ENCODE data around the gene CNTLN.

Gene CNTLN

DNA sequence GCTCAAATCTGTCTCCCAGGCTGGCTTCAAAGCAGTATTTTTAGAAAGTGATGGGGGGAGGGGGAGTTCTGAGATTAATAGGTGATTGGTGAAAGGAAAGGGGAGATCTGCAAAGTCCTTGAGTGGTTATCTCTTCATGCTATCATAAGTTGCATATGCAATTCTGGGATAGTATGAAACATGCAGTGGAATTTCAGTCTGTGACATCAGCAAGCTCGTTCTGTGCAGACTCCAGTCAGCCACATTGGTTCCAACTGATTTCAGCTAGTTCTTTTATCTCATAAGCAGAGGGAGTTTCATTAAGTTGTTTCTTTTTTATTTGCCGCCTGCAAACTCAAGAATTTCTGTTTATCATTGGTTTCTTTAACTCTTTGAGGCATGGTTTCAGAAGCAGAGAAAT, 263.5 kb downstream of the CNTLN start:
- no peak overlapping the region for H3K4me2 ChIP-seq (ENCODE audit: low read length)
- H3K14ac ChIP-seq (ENCODE audit: low read length) = no peak overlapping the region
- H3K4me3 ChIP-seq (ENCODE audit: low read depth, low read length) = no peak overlapping the region
- H3K27ac ChIP-seq (ENCODE audit: low read depth, low read length) = no peak overlapping the region
- no peak overlapping the region for H2BK120ac ChIP-seq (ENCODE audit: insufficient read depth, low read length, poor library complexity)
- H3K18ac ChIP-seq (ENCODE audit: low read length) = no peak overlapping the region
- no peaks in the 10 kb centered on the region for H3K79me2 ChIP-seq (ENCODE audit: control insufficient read depth, insufficient read depth, low read length, poor library complexity)
- H3K27me3 ChIP-seq (ENCODE audit: insufficient read depth, low read length) = no peaks in the 10 kb centered on the region
- WGBS (ENCODE audit: extremely low coverage, insufficient coverage, insufficient read length) = no CpG with 5 or more reads among the region's 2 CpGs
- H3K4me1 ChIP-seq (ENCODE audit: control insufficient read depth in 1 of 2, insufficient read depth in 2 of 2, low read length in 2 of 2) = no peaks in the 10 kb centered on the region
- H3K36me3 ChIP-seq (ENCODE audit: control insufficient read depth in 1 of 2, insufficient read depth in 2 of 2, low read length in 2 of 2) = no peaks in the 10 kb centered on the region
- no peak overlapping the region for H2BK12ac ChIP-seq (ENCODE audit: low read length)
- no peak overlapping the region for H4K12ac ChIP-seq (ENCODE audit: low read depth, low read length)
- H4K8ac ChIP-seq (ENCODE audit: low read depth, low read length) = no peak overlapping the region
- no peak overlapping the region for H3K9ac ChIP-seq (ENCODE audit: low read length)
- no peaks in the 10 kb centered on the region for H3K79me1 ChIP-seq (ENCODE audit: low read length)
- H3K4ac ChIP-seq (ENCODE audit: low read depth, low read length) = no peak overlapping the region
- no peak overlapping the region for H2AFZ ChIP-seq (ENCODE audit: insufficient read depth, low read length, poor library complexity)
- H2AK5ac ChIP-seq (ENCODE audit: low read length) = no peak overlapping the region
- H3K23ac ChIP-seq (ENCODE audit: low read length) = no peak overlapping the region
- peak in 1 of 2 donors; percentile 32 for DNase-seq
- H4K91ac ChIP-seq (ENCODE audit: low read depth, low read length) = no peak overlapping the region
- H3K9me3 ChIP-seq (ENCODE audit: insufficient read depth, low read depth, low read length) = no peaks in the 10 kb centered on the region
- H2BK5ac ChIP-seq (ENCODE audit: low read depth, low read length, poor library complexity) = no peak overlapping the region

DNA sequence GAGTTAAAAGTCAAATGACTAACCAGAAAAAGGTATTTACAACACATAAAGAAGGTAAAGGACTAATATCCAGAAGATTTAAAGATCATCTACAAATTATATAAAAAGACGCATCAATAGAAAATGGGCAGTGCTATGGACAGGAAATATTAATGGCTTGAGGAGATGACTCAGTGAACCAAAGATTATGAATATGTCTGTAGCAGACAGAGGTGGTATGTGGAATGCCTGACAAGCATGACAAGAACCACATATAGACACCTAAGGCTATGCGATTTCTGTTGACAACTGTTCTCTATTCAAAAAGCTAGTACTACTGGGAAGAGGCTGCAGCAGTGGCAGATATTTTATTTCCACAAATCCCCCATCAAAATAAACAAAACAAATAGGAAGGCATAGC, 267.0 kb downstream of the CNTLN start:
- no CpG with 5 or more reads among the region's 2 CpGs for WGBS (ENCODE audit: extremely low coverage, insufficient coverage, insufficient read length)
- H3K14ac ChIP-seq (ENCODE audit: low read length) = no peak overlapping the region

DNA sequence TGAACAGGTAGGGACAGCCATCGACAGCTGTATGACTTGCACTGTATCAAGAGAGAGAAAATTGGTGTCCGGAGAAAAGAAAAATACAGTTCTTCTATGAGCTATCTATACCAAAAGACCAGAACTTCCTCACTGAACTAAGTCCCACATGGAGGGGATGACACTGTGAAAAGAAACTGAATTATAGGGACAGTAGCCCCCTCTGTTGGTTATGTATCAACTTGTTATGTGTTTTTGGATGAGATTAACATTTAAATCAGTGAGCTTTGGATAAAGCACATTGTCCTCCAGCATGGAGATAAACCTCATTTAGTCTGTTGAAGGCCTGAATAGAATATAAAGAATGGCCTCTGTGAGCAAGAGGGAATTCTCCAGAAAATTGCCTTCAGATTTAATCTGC, 267.5 kb downstream of the CNTLN start:
- Histone ChIP-seq H3K36me3 (ENCODE audit: control insufficient read depth in 1 of 2, insufficient read depth in 2 of 2, low read length in 2 of 2) (no peaks in the 10 kb centered on the region), H2AFZ (ENCODE audit: insufficient read depth, low read length, poor library complexity) (no peak overlapping the region), H4K8ac (ENCODE audit: low read depth, low read length) (no peak overlapping the region), H3K9ac (ENCODE audit: low read length) (no peak overlapping the region), H3K27ac (ENCODE audit: low read depth, low read length) (no peak overlapping the region), H3K4me1 (ENCODE audit: control insufficient read depth in 1 of 2, insufficient read depth in 2 of 2, low read length in 2 of 2) (no peaks in the 10 kb centered on the region), H4K91ac (ENCODE audit: low read depth, low read length) (no peak overlapping the region), H3K79me1 (ENCODE audit: low read length) (no peaks in the 10 kb centered on the region), H3K4me2 (ENCODE audit: low read length) (no peak overlapping the region), H2AK5ac (ENCODE audit: low read length) (no peak overlapping the region), H3K9me3 (ENCODE audit: insufficient read depth, low read depth, low read length) (no peaks in the 10 kb centered on the region), H3K18ac (ENCODE audit: low read length) (no peak overlapping the region), H2BK12ac (ENCODE audit: low read length) (no peak overlapping the region), H2BK5ac (ENCODE audit: low read depth, low read length, poor library complexity) (no peak overlapping the region), H3K23ac (ENCODE audit: low read length) (no peak overlapping the region), H3K14ac (ENCODE audit: low read length) (no peak overlapping the region), H2BK120ac (ENCODE audit: insufficient read depth, low read length, poor library complexity) (no peak overlapping the region), H4K12ac (ENCODE audit: low read depth, low read length) (no peak overlapping the region), H3K79me2 (ENCODE audit: control insufficient read depth, insufficient read depth, low read length, poor library complexity) (no peaks in the 10 kb centered on the region), H3K4ac (ENCODE audit: low read depth, low read length) (no peak overlapping the region), H3K4me3 (ENCODE audit: low read depth, low read length) (no peak overlapping the region), H3K27me3 (ENCODE audit: insufficient read depth, low read length) (no peaks in the 10 kb centered on the region)
- WGBS (ENCODE audit: extremely low coverage, insufficient coverage, insufficient read length) = no CpG with 5 or more reads among the region's 2 CpGs
- DNase-seq = peak in 1 of 2 donors; percentile 14

More for the DNA sequence above, 267.0 kb downstream of the CNTLN start:
- Histone ChIP-seq H3K27ac (ENCODE audit: low read depth, low read length) (no peak overlapping the region), H4K91ac (ENCODE audit: low read depth, low read length) (no peak overlapping the region), H2AK5ac (ENCODE audit: low read length) (no peak overlapping the region), H2AFZ (ENCODE audit: insufficient read depth, low read length, poor library complexity) (no peak overlapping the region), H3K79me1 (ENCODE audit: low read length) (no peaks in the 10 kb centered on the region), H3K9me3 (ENCODE audit: insufficient read depth, low read depth, low read length) (no peaks in the 10 kb centered on the region), H3K4ac (ENCODE audit: low read depth, low read length) (no peak overlapping the region), H3K4me3 (ENCODE audit: low read depth, low read length) (no peak overlapping the region), H3K18ac (ENCODE audit: low read length) (no peak overlapping the region), H3K79me2 (ENCODE audit: control insufficient read depth, insufficient read depth, low read length, poor library complexity) (no peaks in the 10 kb centered on the region), H3K4me2 (ENCODE audit: low read length) (no peak overlapping the region), H2BK5ac (ENCODE audit: low read depth, low read length, poor library complexity) (no peak overlapping the region), H3K4me1 (ENCODE audit: control insufficient read depth in 1 of 2, insufficient read depth in 2 of 2, low read length in 2 of 2) (no peaks in the 10 kb centered on the region), H3K23ac (ENCODE audit: low read length) (no peak overlapping the region), H2BK120ac (ENCODE audit: insufficient read depth, low read length, poor library complexity) (no peak overlapping the region), H4K8ac (ENCODE audit: low read depth, low read length) (no peak overlapping the region), H3K9ac (ENCODE audit: low read length) (no peak overlapping the region), H3K27me3 (ENCODE audit: insufficient read depth, low read length) (no peaks in the 10 kb centered on the region), H4K12ac (ENCODE audit: low read depth, low read length) (no peak overlapping the region), H2BK12ac (ENCODE audit: low read length) (no peak overlapping the region), H3K36me3 (ENCODE audit: control insufficient read depth in 1 of 2, insufficient read depth in 2 of 2, low read length in 2 of 2) (no peaks in the 10 kb centered on the region)
- peak; percentile 23 to 70 for DNase-seq

DNA sequence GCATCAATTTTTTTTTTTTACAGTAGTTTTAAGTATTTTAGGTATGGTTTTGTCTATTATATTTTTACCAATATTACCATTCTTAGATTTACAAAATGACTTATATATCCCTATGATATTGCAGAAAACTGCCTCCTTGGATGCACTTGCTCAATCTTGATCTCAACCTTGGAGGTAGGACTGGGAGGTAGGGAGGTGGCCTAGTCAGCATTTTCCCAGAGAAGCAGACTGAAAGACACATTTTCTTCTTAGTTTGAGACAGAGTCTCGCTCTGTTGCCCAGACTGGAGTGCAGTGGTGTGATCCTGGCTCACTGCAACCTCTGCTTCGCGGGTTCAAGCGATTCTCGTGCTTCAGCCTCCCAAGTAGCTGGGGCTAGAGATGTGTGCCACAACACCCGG, 268.7 kb downstream of the CNTLN start:
- Histone ChIP-seq H3K4ac (ENCODE audit: low read depth, low read length) (no peak overlapping the region), H4K8ac (ENCODE audit: low read depth, low read length) (no peak overlapping the region), H2AFZ (ENCODE audit: insufficient read depth, low read length, poor library complexity) (no peak overlapping the region), H3K27ac (ENCODE audit: low read depth, low read length) (no peak overlapping the region), H3K4me2 (ENCODE audit: low read length) (no peak overlapping the region), H3K36me3 (ENCODE audit: control insufficient read depth in 1 of 2, insufficient read depth in 2 of 2, low read length in 2 of 2) (no peaks in the 10 kb centered on the region), H3K18ac (ENCODE audit: low read length) (no peak overlapping the region), H3K4me1 (ENCODE audit: control insufficient read depth in 1 of 2, insufficient read depth in 2 of 2, low read length in 2 of 2) (no peaks in the 10 kb centered on the region), H3K27me3 (ENCODE audit: insufficient read depth, low read length) (no peaks in the 10 kb centered on the region), H4K91ac (ENCODE audit: low read depth, low read length) (no peak overlapping the region), H2BK120ac (ENCODE audit: insufficient read depth, low read length, poor library complexity) (no peak overlapping the region), H3K4me3 (ENCODE audit: low read depth, low read length) (no peak overlapping the region), H3K23ac (ENCODE audit: low read length) (no peak overlapping the region), H2BK5ac (ENCODE audit: low read depth, low read length, poor library complexity) (no peak overlapping the region), H2AK5ac (ENCODE audit: low read length) (no peak overlapping the region), H3K14ac (ENCODE audit: low read length) (no peak overlapping the region), H3K9me3 (ENCODE audit: insufficient read depth, low read depth, low read length) (no peaks in the 10 kb centered on the region), H4K12ac (ENCODE audit: low read depth, low read length) (no peak overlapping the region), H3K9ac (ENCODE audit: low read length) (no peak overlapping the region), H3K79me1 (ENCODE audit: low read length) (no peaks in the 10 kb centered on the region), H3K79me2 (ENCODE audit: control insufficient read depth, insufficient read depth, low read length, poor library complexity) (no peaks in the 10 kb centered on the region), H2BK12ac (ENCODE audit: low read length) (no peak overlapping the region)
- DNase-seq = no peak
- no CpG with 5 or more reads among the region's 6 CpGs for WGBS (ENCODE audit: extremely low coverage, insufficient coverage, insufficient read length)
